Mucosa of rectum (tissue), 2 donors: ENCODE data around the gene PSRC1.

Source experiments
- H3K27ac ChIP-seq, 2 donors: one replicate each; pipeline ENCODE4 v1.7.0; 2013; ENCODE audit warnings: inconsistent platforms in 2 of 2, low read depth in 2 of 2, low read length in 2 of 2
- H3K27me3 ChIP-seq, 2 donors: one replicate each; pipeline ENCODE4 v1.7.0; 2013; ENCODE audit warnings: low read length in 2 of 2; ENCODE audit not compliant: control insufficient read depth in 2 of 2, insufficient read depth in 2 of 2
- H3K36me3 ChIP-seq, 2 donors: one replicate each; pipeline ENCODE4 v1.7.0; 2013; ENCODE audit warnings: low read length in 2 of 2; ENCODE audit not compliant: control insufficient read depth in 2 of 2, insufficient read depth in 2 of 2
- H3K4me1 ChIP-seq, 2 donors: one replicate each; pipeline ENCODE4 v1.7.0; 2013; ENCODE audit warnings: low read length in 2 of 2, mild to moderate bottlenecking in 1 of 2; ENCODE audit not compliant: control insufficient read depth in 2 of 2, insufficient read depth in 2 of 2
- H3K4me3 ChIP-seq, 2 donors: one replicate each; pipeline ENCODE4 v1.7.0; 2013; ENCODE audit warnings: low read length in 2 of 2
- H3K9ac ChIP-seq, 2 donors: one replicate each; pipeline ENCODE4 v1.7.0; 2013; ENCODE audit warnings: low read length in 2 of 2, low read depth in 1 of 2, mild to moderate bottlenecking in 1 of 2
- H3K9me3 ChIP-seq, 2 donors: one replicate each; pipeline ENCODE4 v1.7.0; 2013; ENCODE audit warnings: low read length in 2 of 2; ENCODE audit not compliant: control insufficient read depth in 2 of 2
- donor health status: healthy.
- donor health status: Normal muscosa, but diverticular disease.

The PSRC1 gene

DNA sequence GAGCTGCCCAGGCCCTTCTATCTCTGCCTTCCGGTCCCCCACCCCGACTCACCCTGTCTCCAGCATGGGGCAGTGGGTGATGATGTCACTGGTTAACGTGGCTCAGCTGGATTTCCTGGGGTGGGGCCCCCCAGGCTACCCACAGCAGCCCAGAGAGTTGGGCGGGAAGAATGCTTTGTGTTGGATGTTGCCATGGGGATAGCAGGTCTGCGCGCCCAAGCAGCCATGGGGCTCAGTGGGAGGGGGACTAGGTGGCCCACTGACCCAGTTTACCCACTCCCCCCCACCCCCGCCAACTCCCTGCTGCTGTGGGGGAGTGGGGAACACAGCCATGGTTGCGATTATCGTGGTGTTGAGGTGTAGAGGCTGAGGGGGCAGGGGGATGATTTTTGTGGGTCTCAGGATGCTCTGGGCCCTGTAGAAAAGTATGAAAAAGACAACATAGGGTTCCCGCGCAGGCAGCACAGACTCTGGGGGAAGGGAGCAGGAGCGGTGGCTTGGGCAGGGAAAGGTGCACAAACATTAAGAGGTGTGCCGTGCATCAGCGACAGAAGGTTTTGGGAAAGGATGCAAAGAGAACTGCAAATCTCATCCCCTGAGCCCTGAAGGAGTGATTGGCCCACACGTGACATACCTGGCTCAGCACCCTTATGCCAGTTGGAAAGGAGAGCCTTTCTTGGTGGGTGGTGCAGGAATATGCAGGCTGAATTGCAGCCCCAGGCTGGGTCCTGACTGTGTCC is 25.1 kb downstream of the PSRC1 start:
- Histone ChIP-seq H3K4me3 (no peak overlapping the region), H3K9ac (no peak overlapping the region), H3K9me3 (no peaks in the 10 kb centered on the region), H3K27ac (no peak overlapping the region), H3K36me3 (no peaks in the 10 kb centered on the region), H3K4me1 (peaks cover 4% of the 10 kb centered on the region in 2 donors), H3K27me3 (no peaks in the 10 kb centered on the region)

DNA sequence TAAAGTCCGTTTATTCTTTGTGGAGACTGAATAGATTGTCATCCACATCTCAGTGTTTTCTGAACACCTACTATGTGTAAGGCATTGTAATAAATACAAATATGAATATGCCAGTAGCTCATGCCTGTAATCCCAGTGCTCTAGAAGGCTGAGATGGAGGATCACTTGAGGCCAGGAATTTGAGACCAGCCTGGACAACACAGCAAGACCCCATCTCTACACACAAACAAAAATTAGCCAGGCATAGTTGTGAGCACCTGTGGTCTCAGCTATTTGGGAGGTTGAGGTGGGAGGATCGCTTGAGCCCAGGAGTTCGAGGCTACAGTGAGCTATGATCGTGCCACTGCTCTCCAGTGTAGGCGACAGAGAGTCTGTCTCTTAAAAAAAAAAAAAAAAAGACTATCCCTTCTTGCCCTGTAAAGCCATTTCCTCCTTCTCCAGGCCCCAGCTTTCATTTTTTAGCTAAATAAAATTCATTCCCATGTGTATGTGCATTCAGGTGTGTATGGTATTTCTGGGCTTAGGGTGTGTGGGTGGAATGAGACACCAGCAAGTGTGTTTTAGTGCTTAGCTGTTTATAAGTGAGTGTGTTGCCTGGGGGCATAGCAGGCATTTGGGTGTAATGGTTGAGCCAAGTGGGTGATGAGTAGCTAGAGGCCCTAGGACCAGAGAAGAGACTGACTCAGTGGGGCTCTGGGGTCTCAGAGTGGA is 25.8 kb downstream of the PSRC1 start:
- no peak overlapping the region for H3K27ac ChIP-seq
- no peak overlapping the region for H3K9ac ChIP-seq
- no peaks in the 10 kb centered on the region for H3K27me3 ChIP-seq

DNA sequence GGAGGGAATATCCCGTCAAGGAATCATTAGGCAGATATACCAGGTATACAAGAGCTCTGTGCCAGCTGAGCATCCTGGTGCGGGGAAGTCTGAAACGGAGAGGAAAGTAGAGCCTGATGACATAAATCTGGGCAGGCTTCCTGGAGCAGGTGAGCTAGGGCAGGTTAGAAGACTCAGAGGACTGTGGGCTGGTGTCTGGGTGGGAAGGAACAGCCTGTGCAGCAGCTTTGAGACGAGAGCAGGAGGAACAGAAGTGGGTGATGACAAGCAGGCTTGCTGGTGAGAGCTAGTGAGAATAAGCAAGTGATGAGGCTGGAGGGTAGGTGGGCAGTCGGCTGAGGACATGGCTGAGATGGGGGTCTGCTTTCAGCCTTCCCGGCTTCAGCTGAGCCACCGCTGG is 26.9 kb downstream of the PSRC1 start:
- Histone ChIP-seq H3K27ac (no peak overlapping the region), H3K4me1 (peaks cover 4% of the 10 kb centered on the region in 2 donors), H3K36me3 (no peaks in the 10 kb centered on the region), H3K9me3 (no peaks in the 10 kb centered on the region), H3K4me3 (no peak overlapping the region), H3K27me3 (no peaks in the 10 kb centered on the region), H3K9ac (no peak overlapping the region)

More for the DNA sequence above, 25.8 kb downstream of the PSRC1 start:
- Histone ChIP-seq H3K4me3 (no peak overlapping the region), H3K4me1 (peaks cover 4% of the 10 kb centered on the region in 2 donors), H3K36me3 (no peaks in the 10 kb centered on the region), H3K9me3 (no peaks in the 10 kb centered on the region)

DNA sequence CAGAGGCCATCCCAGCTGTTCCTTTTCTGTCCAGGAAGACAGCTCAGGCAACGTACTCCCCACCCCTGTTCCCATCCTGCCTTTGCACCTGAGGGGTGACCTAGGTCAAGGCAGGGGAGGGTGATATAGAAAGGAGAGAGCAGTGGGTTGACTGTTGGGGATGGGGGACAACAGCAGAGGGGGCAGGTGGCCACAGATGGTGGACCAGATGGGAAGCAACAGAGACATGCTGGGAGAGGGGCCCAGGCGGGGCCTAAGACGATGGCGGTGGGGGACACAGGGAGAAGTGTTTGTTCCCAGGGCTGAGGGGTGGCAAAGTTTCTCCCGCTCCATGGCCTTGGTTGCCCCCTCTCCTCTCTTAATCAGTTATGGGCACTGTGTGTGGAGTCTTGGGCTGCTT is 27.3 kb downstream of the PSRC1 start:
- Histone ChIP-seq H3K4me3 (no peak overlapping the region), H3K9ac (no peak overlapping the region), H3K4me1 (peaks cover 4% of the 10 kb centered on the region in 2 donors), H3K9me3 (no peaks in the 10 kb centered on the region), H3K36me3 (no peaks in the 10 kb centered on the region), H3K27ac (no peak overlapping the region), H3K27me3 (no peaks in the 10 kb centered on the region)

DNA sequence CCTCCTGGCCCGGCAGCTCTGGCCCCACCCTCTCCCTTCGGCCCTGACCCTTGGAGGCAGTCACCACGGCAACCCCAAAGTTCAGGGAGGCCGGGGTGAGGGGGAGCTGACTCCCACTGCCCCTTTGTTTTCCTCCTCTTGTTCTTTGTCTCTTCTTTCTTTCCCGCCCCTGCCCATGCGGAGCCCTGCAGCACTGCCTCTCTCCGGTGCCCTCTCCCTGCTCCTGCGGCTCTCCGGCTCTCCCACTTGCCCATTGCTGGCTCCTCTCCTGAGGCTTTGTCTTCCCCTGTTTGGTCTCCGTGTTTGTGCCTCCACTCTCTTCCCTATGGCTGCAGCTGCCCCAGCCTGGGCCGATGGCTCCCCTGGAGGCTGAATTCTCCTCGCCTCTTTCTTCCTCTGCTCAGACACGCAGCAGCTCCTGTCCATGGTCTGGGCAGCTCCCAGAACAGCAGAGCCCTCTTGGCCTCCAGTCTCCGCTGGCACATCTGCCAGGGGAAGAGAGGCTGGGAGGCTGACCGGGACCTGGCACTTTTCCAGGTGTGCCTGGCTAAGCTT is 27.8 kb downstream of the PSRC1 start:
- Histone ChIP-seq H3K27ac (no peak overlapping the region), H3K9me3 (no peaks in the 10 kb centered on the region), H3K9ac (no peak overlapping the region), H3K36me3 (no peaks in the 10 kb centered on the region), H3K4me1 (peaks cover 4 to 5% of the 10 kb centered on the region in 2 donors), H3K4me3 (no peak overlapping the region), H3K27me3 (no peaks in the 10 kb centered on the region)

DNA sequence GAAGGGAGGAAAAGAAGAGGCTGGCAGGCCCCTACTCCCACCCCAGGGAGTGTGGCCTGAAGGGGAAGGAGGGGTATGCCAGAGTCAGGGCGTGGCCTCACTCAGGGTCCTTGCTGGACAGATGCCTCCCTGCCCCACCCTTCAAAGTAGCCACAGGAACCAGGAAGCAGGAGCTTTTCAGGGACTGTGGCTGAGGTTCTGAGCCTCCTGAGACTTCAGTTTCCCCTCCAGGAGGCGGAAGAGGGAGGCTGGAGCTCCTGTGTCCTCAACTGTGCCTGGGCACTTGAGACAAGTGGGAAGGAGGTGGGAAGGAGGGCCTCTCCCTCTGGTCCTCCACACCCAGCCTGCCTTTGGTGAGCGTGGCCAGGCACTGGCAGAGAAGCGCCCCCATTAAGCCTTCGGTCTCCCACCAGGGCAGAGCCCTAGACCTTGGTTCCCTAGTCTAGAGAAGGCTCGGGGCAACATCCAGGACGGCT is 28.3 kb downstream of the PSRC1 start:
- Histone ChIP-seq H3K9ac (no peak overlapping the region), H3K9me3 (no peaks in the 10 kb centered on the region), H3K27me3 (no peaks in the 10 kb centered on the region), H3K27ac (peak overlapping the region in 1 of 2 donors; percentile 9), H3K36me3 (no peaks in the 10 kb centered on the region), H3K4me3 (no peak overlapping the region), H3K4me1 (peaks cover 4 to 7% of the 10 kb centered on the region in 2 donors)

DNA sequence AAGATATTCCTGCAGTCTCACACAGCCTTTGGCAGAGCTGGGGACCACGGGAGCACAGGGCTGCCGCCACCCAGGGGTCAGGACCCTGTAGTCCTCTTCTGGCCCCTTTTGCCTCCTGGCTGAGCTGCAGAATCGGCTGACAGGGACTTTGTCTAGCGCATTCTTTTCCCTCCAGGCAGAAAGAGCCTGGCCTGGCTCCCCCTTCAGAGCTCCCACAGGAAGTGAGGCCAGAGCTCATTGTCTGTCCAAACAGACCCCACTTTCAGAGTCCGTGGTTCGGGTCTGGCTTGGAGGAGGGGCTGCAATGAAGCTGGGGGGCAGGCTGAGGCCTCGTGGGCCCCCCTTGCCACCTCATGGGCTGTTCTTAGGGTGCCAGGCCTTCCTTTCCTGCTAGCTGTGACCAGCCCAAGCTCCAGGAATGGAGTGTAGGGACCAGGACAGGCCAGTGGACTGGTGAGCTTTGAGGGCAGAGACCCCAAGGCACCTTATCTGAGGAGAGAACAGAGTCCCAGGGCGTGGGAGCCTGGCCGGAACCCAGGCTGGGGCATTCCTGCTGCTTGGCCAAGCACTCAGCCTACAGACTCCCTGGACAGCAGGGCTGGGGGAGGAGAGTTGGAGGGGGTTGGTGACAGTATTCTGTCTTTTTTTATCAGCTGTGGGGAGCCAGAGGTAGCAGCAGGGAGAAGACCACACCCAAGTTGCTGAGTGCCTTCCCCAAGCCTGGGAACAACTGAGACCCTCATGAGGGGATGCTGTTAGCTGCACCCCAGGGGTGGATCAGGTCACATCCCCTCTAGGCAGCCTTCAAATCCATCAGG is 28.9 kb downstream of the PSRC1 start:
- H3K27me3 ChIP-seq = no peaks in the 10 kb centered on the region
- peaks cover 7% of the 10 kb centered on the region in 2 donors for H3K4me1 ChIP-seq
- no peaks in the 10 kb centered on the region for H3K36me3 ChIP-seq
- peak overlapping the region in 1 of 2 donors; percentile 20 for H3K4me3 ChIP-seq
- H3K9me3 ChIP-seq = no peaks in the 10 kb centered on the region
- peak overlapping the region; percentile 28 to 61 for H3K27ac ChIP-seq
- no peak overlapping the region for H3K9ac ChIP-seq

DNA sequence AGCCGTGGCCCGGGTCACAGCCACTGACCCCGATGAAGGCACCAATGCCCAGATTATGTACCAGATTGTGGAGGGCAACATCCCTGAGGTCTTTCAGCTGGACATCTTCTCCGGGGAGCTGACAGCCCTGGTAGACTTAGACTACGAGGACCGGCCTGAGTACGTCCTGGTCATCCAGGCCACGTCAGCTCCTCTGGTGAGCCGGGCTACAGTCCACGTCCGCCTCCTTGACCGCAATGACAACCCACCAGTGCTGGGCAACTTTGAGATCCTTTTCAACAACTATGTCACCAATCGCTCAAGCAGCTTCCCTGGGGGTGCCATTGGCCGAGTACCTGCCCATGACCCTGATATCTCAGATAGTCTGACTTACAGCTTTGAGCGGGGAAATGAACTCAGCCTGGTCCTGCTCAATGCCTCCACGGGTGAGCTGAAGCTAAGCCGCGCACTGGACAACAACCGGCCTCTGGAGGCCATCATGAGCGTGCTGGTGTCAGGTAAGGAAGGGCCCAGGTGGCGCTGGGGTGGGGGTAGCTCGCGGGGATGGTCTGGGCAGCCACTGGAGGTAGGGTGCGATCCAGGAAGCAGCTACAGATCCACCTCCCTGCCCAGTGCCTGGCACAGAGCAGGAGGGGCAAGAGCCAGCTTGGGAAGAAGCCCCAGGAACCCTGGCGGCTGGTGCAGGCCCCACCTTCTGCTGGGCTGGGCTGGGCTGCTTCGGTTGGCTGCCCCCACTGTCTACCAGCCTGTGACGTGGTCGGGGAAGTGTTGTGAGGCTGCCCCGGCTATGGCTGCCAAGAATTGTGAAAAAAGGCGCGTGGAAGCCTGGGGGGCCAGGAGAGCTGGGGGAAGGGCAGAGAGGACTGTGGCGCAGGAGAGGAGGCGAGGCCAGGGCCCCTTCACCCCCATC is 29.8 kb downstream of the PSRC1 start:
- H3K4me1 ChIP-seq = peaks cover 7 to 9% of the 10 kb centered on the region in 2 donors

DNA sequence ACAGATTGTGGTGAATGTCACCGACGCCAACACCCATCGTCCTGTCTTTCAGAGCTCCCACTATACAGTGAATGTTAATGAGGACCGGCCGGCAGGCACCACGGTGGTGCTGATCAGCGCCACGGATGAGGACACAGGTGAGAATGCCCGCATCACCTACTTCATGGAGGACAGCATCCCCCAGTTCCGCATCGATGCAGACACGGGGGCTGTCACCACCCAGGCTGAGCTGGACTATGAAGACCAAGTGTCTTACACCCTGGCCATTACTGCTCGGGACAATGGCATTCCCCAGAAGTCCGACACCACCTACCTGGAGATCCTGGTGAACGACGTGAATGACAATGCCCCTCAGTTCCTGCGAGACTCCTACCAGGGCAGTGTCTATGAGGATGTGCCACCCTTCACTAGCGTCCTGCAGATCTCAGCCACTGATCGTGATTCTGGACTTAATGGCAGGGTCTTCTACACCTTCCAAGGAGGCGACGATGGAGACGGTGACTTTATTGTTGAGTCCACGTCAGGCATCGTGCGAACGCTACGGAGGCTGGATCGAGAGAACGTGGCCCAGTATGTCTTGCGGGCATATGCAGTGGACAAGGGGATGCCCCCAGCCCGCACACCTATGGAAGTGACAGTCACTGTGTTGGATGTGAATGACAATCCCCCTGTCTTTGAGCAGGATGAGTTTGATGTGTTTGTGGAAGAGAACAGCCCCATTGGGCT is 30.6 kb downstream of the PSRC1 start:
- H3K4me3 ChIP-seq = no peak overlapping the region
- no peaks in the 10 kb centered on the region for H3K27me3 ChIP-seq
- peaks cover 7 to 9% of the 10 kb centered on the region in 2 donors for H3K4me1 ChIP-seq
- no peaks in the 10 kb centered on the region for H3K9me3 ChIP-seq
- H3K36me3 ChIP-seq = no peaks in the 10 kb centered on the region
- H3K27ac ChIP-seq = no peak overlapping the region
- no peak overlapping the region for H3K9ac ChIP-seq

More for the DNA sequence above, 29.8 kb downstream of the PSRC1 start:
- H3K9me3 ChIP-seq = no peaks in the 10 kb centered on the region
- no peak overlapping the region for H3K9ac ChIP-seq
- H3K27me3 ChIP-seq = no peaks in the 10 kb centered on the region
- peak overlapping the region; percentile 28 to 61 for H3K27ac ChIP-seq
- H3K4me3 ChIP-seq = no peak overlapping the region
- H3K36me3 ChIP-seq = no peaks in the 10 kb centered on the region
